Naive thymus-derived CD4-positive, alpha-beta T cell (primary cell): ENCODE results near the gene IMMT. TPM values are rescaled to one million over a fixed set of nuclear protein-coding genes. Genes with fewer than 3 reads are reported as not detected.

Source experiments
- ATAC-seq: fragments of 150-1000 bp; cut with Tn5 transposase; 2 replicates; pipeline ENCODE4 v1.10.0; 2021; ENCODE audit warnings: mild to moderate bottlenecking, moderate library complexity
- CTCF ChIA-PET: fragments of 350-600 bp; sonication (Branson Sonifier 250); formaldehyde crosslinking; loops from one replicate; lab custom pipeline; 2021; ENCODE audit warnings: antibody characterized with exemption; lab: Charles Lee
- POLR2A ChIA-PET: fragments of 350-600 bp; sonication (Branson Sonifier 250); formaldehyde crosslinking; loops from one replicate; lab custom pipeline; 2021; ENCODE audit warnings: antibody characterized with exemption, inconsistent platforms; lab: Charles Lee
- DNase-seq, 9 donors: peaks; one replicate each; pipeline versions ENCODE4 v3.0.0 to v3.0.0-alpha.2; 2020 to 2022; ENCODE audit warnings: mixed read lengths in 1 of 9
- H3K27ac ChIP-seq: one replicate; pipeline ENCODE4 v1.7.0; 2013; ENCODE audit warnings: mild to moderate bottlenecking, low read depth, low read length, moderate library complexity
- H3K27me3 ChIP-seq, 2 donors: one replicate each; pipeline ENCODE4 v1.7.0; 2013; ENCODE audit warnings: low read length in 2 of 2, mild to moderate bottlenecking in 2 of 2, moderate library complexity in 2 of 2; ENCODE audit not compliant: control insufficient read depth in 2 of 2, insufficient read depth in 2 of 2
- H3K36me3 ChIP-seq, 3 experiments: 1 replicate in 2 of 3; 2 replicates in 1 of 3; pipeline ENCODE4 v1.7.0; 2013; ENCODE audit warnings: low read length in 3 of 3, mild to moderate bottlenecking in 3 of 3, moderate library complexity in 1 of 3; ENCODE audit not compliant: insufficient read depth in 3 of 3, control insufficient read depth in 2 of 3
- H3K4me1 ChIP-seq, 2 donors: one replicate each; pipeline ENCODE4 v1.7.0; 2013; ENCODE audit warnings: low read length in 2 of 2, mild to moderate bottlenecking in 2 of 2, moderate library complexity in 1 of 2; ENCODE audit not compliant: control insufficient read depth in 2 of 2, insufficient read depth in 2 of 2
- H3K4me3 ChIP-seq: 2 replicates; pipeline ENCODE4 v1.7.0; 2013; ENCODE audit warnings: mild to moderate bottlenecking, low read length
- H3K9me3 ChIP-seq, 3 experiments: 1 replicate in 2 of 3; 2 replicates in 1 of 3; pipeline ENCODE4 v1.7.0; 2013; ENCODE audit warnings: low read length in 3 of 3; ENCODE audit not compliant: control insufficient read depth in 2 of 3
- H3K27ac Mint-ChIP-seq, 9 donors: one replicate each; pipeline ENCODE4 v1.8.0; 2020 to 2022; ENCODE audit warnings: mixed read lengths in 9 of 9, mild to moderate bottlenecking in 8 of 9, moderate library complexity in 5 of 9, inconsistent platforms in 2 of 9
- H3K27me3 Mint-ChIP-seq, 5 donors: one replicate each; pipeline ENCODE4 v1.8.0; 2021 to 2022; ENCODE audit warnings: mixed read lengths in 5 of 5, mild to moderate bottlenecking in 1 of 5
- H3K36me3 Mint-ChIP-seq, 5 donors: one replicate each; pipeline ENCODE4 v1.8.0; 2020 to 2022; ENCODE audit warnings: mixed read lengths in 5 of 5, mild to moderate bottlenecking in 3 of 5, inconsistent platforms in 1 of 5
- H3K4me1 Mint-ChIP-seq, 7 donors: one replicate each; pipeline ENCODE4 v1.8.0; 2020 to 2022; ENCODE audit warnings: mixed read lengths in 7 of 7, mild to moderate bottlenecking in 3 of 7, inconsistent platforms in 1 of 7
- H3K4me3 Mint-ChIP-seq, 10 donors: one replicate each; pipeline ENCODE4 v1.8.0; 2020 to 2022; ENCODE audit warnings: mild to moderate bottlenecking in 10 of 10, mixed read lengths in 10 of 10, moderate library complexity in 6 of 10, inconsistent platforms in 2 of 10
- H3K9me3 Mint-ChIP-seq, 11 donors: one replicate each; pipeline ENCODE4 v1.8.0; 2020 to 2022; ENCODE audit warnings: mixed read lengths in 11 of 11, mild to moderate bottlenecking in 4 of 11, inconsistent platforms in 1 of 11, moderate library complexity in 1 of 11
- intact Hi-C, 2 donors: fragments of 100-400 bp; cut with micrococcal nuclease; formaldehyde crosslinking; loops; one replicate each; pipeline ENCODE4 v1.15.1; 2023
- polyA plus RNA-seq, 2 donors: library from polyadenylated mRNA; unstranded; fragments of 300-500 nt; fragmentation: Illumina TruSeq; gene quantifications; one replicate each; pipeline ENCODE4 v1.2.3, GENCODE V29; 2021
- total RNA-seq, 6 experiments: library from RNA in 5 of 6; stranded (reverse) in 5 of 6; gene quantifications; 1 replicate in 5 of 6; 2 replicates in 1 of 6; pipeline ENCODE4 v1.2.3 and lab custom pipeline; 2021 to 2026

Gene IMMT
- total and polyA plus RNA-seq, 7 experiments from 2014 or later: 59.2 to 164 (median 77.0) TPM

DNA sequence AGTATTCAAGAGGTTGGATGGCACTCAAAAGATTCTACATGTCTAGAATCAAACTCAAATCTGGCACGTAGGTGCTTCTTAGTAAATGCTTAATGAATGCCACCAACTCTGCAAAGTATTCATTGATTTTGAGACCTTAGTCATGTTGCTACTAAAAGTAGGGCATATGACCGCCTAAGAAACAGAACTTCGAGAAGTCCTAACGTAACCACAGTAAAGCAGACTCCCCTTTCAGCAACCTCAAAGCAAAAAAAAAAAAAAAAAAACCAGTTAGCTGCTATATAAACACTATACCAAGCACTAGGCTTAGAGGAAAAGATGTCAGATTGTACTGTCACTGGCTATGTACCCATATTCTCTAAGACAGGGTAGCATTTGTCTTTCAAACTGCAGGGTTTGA, 55.3 kb downstream of the IMMT start:
- peak overlapping the region in 7 of 9 donors; percentile 12 to 78 (median 22) for H3K27ac Mint-ChIP-seq
- ChIA-PET CTCF (no interaction called here), POLR2A (no interaction called here)
- ATAC-seq (peak; percentile 40), DNase-seq (no peak)
- H3K9me3 ChIP-seq: no peaks in the 10 kb centered on the region
- H3K36me3 Mint-ChIP-seq: peaks cover 12 to 67% (median 37%) of the 10 kb centered on the region in 5 donors
- H3K27ac ChIP-seq: no peak overlapping the region
- no peaks in the 10 kb centered on the region for H3K27me3 Mint-ChIP-seq
- no peak overlapping the region for H3K4me3 ChIP-seq
- H3K36me3 ChIP-seq: peaks cover 8 to 92% (median 34%) of the 10 kb centered on the region in 3 experiments
- H3K9me3 Mint-ChIP-seq: no peaks in the 10 kb centered on the region
- H3K27me3 ChIP-seq: no peaks in the 10 kb centered on the region
- no peak overlapping the region for H3K4me3 Mint-ChIP-seq
- intact Hi-C loops: no loop called here
- H3K4me1 Mint-ChIP-seq: peaks cover 0 to 11% (median 4%) of the 10 kb centered on the region in 7 donors
- H3K4me1 ChIP-seq: no peaks in the 10 kb centered on the region

GRCh38 chr2:86138736-86139625, 56.3 kb downstream of the IMMT start:
- ChIA-PET POLR2A (interaction anchor here (0.6 to 1.1 kb wide), 3 partner anchors 20 to 615 kb away, joined by 3 read pairs; partner anchors contain the start of genes POLR1A and PTCD3), CTCF (no interaction called here)
- Histone ChIP-seq H3K9me3 (no peaks in the 10 kb centered on the region), H3K4me1 (no peaks in the 10 kb centered on the region), H3K27ac (no peak overlapping the region), H3K36me3 (peaks cover 14 to 92% (median 39%) of the 10 kb centered on the region in 3 experiments), H3K27me3 (no peaks in the 10 kb centered on the region), H3K4me3 (no peak overlapping the region)
- Mint-ChIP-seq H3K4me3 (no peak overlapping the region), H3K36me3 (peaks cover 18 to 66% (median 38%) of the 10 kb centered on the region in 5 donors), H3K27ac (peak overlapping the region in 8 of 9 donors; percentile 44 to 76 (median 66)), H3K9me3 (no peaks in the 10 kb centered on the region), H3K4me1 (peaks cover 0 to 11% (median 4%) of the 10 kb centered on the region in 7 donors), H3K27me3 (no peaks in the 10 kb centered on the region)
- DNase-seq: no peak
- no peak for ATAC-seq
- intact Hi-C loops: no loop called here

DNA sequence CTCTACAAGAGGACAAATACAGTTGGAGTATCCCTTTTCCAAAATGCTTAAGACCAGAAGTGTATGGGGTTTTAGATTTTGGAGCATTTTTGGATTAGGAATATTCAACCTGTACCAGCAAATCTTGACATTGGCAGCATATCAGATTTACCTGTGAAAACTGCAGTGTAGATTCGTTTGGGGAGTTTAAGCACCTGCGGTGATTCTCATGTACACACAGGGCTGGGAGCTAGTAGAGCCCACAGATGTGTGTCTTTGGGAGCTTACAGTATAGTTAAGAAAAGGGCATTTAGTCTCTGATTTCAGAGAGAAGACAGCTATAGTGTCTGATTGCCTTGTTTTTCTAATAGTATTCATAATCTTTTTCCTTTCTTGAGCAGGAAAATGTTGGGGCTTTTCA, 59.1 kb downstream of the IMMT start:
- intact Hi-C loops: no loop called here
- Mint-ChIP-seq H3K4me1 (peaks cover 0 to 11% (median 4%) of the 10 kb centered on the region in 7 donors), H3K36me3 (peaks cover 28 to 77% (median 49%) of the 10 kb centered on the region in 5 donors), H3K4me3 (no peak overlapping the region), H3K9me3 (no peaks in the 10 kb centered on the region), H3K27me3 (no peaks in the 10 kb centered on the region), H3K27ac (peak overlapping the region in 1 of 9 donors; percentile 33)
- Histone ChIP-seq H3K9me3 (no peaks in the 10 kb centered on the region), H3K27ac (no peak overlapping the region), H3K27me3 (no peaks in the 10 kb centered on the region), H3K36me3 (peaks cover 28 to 98% (median 59%) of the 10 kb centered on the region in 3 experiments), H3K4me3 (no peak overlapping the region), H3K4me1 (no peaks in the 10 kb centered on the region)
- ATAC-seq (no peak), DNase-seq (no peak)
- ChIA-PET CTCF (interaction anchor here (0.6 kb wide), 1 partner anchor 15 kb away, joined by 4 read pairs; no protein-coding TSS in a partner anchor), POLR2A (interaction anchor here (0.7 kb wide), 1 partner anchor 31 kb away, joined by 3 read pairs; no protein-coding TSS in a partner anchor)

GRCh38 chr2:86135653-86136052, 59.6 kb downstream of the IMMT start:
- intact Hi-C loops: no loop called here
- H3K4me3 Mint-ChIP-seq: no peak overlapping the region
- H3K9me3 Mint-ChIP-seq: no peaks in the 10 kb centered on the region
- peaks cover 0 to 11% (median 4%) of the 10 kb centered on the region in 7 donors for H3K4me1 Mint-ChIP-seq
- no peak for DNase-seq
- Histone ChIP-seq H3K4me1 (no peaks in the 10 kb centered on the region), H3K36me3 (peaks cover 28 to 99% (median 60%) of the 10 kb centered on the region in 3 experiments), H3K4me3 (no peak overlapping the region), H3K27ac (no peak overlapping the region), H3K9me3 (no peaks in the 10 kb centered on the region), H3K27me3 (no peaks in the 10 kb centered on the region)
- peaks cover 28 to 76% (median 47%) of the 10 kb centered on the region in 5 donors for H3K36me3 Mint-ChIP-seq
- H3K27me3 Mint-ChIP-seq: no peaks in the 10 kb centered on the region
- peak overlapping the region in 2 of 9 donors; percentile 26 to 33 for H3K27ac Mint-ChIP-seq
- no peak for ATAC-seq
- POLR2A ChIA-PET: interaction anchor here (0.7 kb wide), 1 partner anchor 31 kb away, joined by 3 read pairs; no protein-coding TSS in a partner anchor
- CTCF ChIA-PET: interaction anchor here (0.6 kb wide), 2 partner anchors 16 to 544 kb away, joined by 3 read pairs; no protein-coding TSS in a partner anchor

DNA sequence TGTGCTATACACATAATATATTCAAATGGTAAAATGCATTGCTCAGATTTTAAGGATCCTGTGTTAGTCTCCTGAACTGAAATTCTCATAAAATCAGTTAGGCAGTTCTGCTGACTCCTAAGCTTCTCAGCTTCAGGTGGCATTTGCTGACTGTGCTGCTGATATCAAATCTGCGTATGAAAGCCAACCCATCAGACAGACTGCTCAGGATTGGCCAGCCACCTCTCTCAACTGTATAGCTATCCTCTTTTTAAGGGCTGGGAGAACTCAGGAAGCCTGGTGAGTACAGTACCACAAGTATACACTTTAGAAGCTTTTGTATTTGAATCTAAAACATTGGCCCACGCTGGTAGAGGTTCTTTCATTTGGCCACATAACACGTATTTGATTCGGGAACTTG, 60.6 kb downstream of the IMMT start:
- Mint-ChIP-seq H3K4me3 (no peak overlapping the region), H3K36me3 (peaks cover 32 to 75% (median 51%) of the 10 kb centered on the region in 5 donors), H3K27me3 (no peaks in the 10 kb centered on the region), H3K4me1 (peaks cover 0 to 8% (median 0%) of the 10 kb centered on the region in 7 donors), H3K27ac (peak overlapping the region in 1 of 9 donors; percentile 25), H3K9me3 (no peaks in the 10 kb centered on the region)
- CTCF ChIA-PET: interaction anchor here (1.1 kb wide), 1 partner anchor 307 kb away, joined by 3 read pairs; no protein-coding TSS in a partner anchor
- no peak for DNase-seq
- H3K4me1 ChIP-seq: no peaks in the 10 kb centered on the region
- no peaks in the 10 kb centered on the region for H3K27me3 ChIP-seq
- no peak for ATAC-seq
- POLR2A ChIA-PET: interaction anchor here (0.6 to 1.5 kb wide), 2 partner anchors 29 to 35 kb away, joined by 3 to 4 read pairs; partner anchors contain the start of genes POLR1A and PTCD3
- H3K9me3 ChIP-seq: no peaks in the 10 kb centered on the region
- H3K4me3 ChIP-seq: no peak overlapping the region
- intact Hi-C loops: no loop called here
- H3K27ac ChIP-seq: no peak overlapping the region
- H3K36me3 ChIP-seq: peaks cover 32 to 97% (median 66%) of the 10 kb centered on the region in 3 experiments

- ATAC-seq (no peak), DNase-seq (no peak)
- Mint-ChIP-seq H3K4me1 (no peaks in the 10 kb centered on the region), H3K9me3 (no peaks in the 10 kb centered on the region), H3K27me3 (no peaks in the 10 kb centered on the region), H3K36me3 (peaks cover 0 to 62% (median 29%) of the 10 kb centered on the region in 5 donors), H3K4me3 (no peak overlapping the region), H3K27ac (no peak overlapping the region)
- H3K27ac ChIP-seq: no peak overlapping the region
- intact Hi-C loops: no loop called here
- no peak overlapping the region for H3K4me3 ChIP-seq
- POLR2A ChIA-PET: no interaction called here
- H3K27me3 ChIP-seq: no peaks in the 10 kb centered on the region
- H3K4me1 ChIP-seq: no peaks in the 10 kb centered on the region
- CTCF ChIA-PET: no interaction called here
- no peaks in the 10 kb centered on the region for H3K9me3 ChIP-seq
- H3K36me3 ChIP-seq: peaks cover 45 to 98% (median 67%) of the 10 kb centered on the region in 3 experiments
These were observed 70.6 kb downstream of the IMMT start for GRCh38 chr2:86124683-86125082.
